GM11168 (cell line): ENCODE data around the gene SLC25A48.

Source experiments
- in situ Hi-C: fragments of 300-500 bp; cut with MboI; formaldehyde crosslinking; loops from one replicate; pipeline ENCODE4 v1.12.0; 2022; ENCODE audit warnings: low sequenced_read_pairs; ENCODE audit not compliant: unreplicated experiment

Gene SLC25A48

GRCh38 chr5:135898651-135899050 is 64.2 kb downstream of the SLC25A48 start:
- in situ Hi-C loops: loop anchor here (25.0 kb wide), 1 partner anchor 314 kb away; no protein-coding TSS in a partner anchor

GRCh38 chr5:135900276-135900675 is 65.8 kb downstream of the SLC25A48 start:
- in situ Hi-C loops: no loop called here

- in situ Hi-C loops: no loop called here
These were observed 67.2 kb downstream of the SLC25A48 start for GRCh38 chr5:135901633-135902032.

GRCh38 chr5:135905144-135905543 is 70.7 kb downstream of the SLC25A48 start:
- in situ Hi-C loops: no loop called here

- in situ Hi-C loops: no loop called here
These were observed 79.5 kb downstream of the SLC25A48 start for GRCh38 chr5:135913713-135914626.

GRCh38 chr5:135915466-135916001 is 81.1 kb downstream of the SLC25A48 start:
- in situ Hi-C loops: no loop called here

GRCh38 chr5:135916638-135917263 is 82.3 kb downstream of the SLC25A48 start:
- in situ Hi-C loops: no loop called here

- in situ Hi-C loops: no loop called here
These were observed 85.7 kb downstream of the SLC25A48 start for GRCh38 chr5:135920199-135920598.

GRCh38 chr5:135921388-135921787 is 86.9 kb downstream of the SLC25A48 start:
- in situ Hi-C loops: no loop called here

GRCh38 chr5:135930029-135930948 is 95.8 kb downstream of the SLC25A48 start:
- in situ Hi-C loops: no loop called here

- in situ Hi-C loops: no loop called here
These were observed 96.5 kb downstream of the SLC25A48 start for GRCh38 chr5:135930949-135931295.

GRCh38 chr5:135934939-135935338 is 100.5 kb downstream of the SLC25A48 start:
- in situ Hi-C loops: no loop called here

GRCh38 chr5:135937245-135937911 is 102.9 kb downstream of the SLC25A48 start:
- in situ Hi-C loops: no loop called here
